PC-3 (cell line): ENCODE measurements around the gene TNIP1. TPM values are rescaled to one million over a fixed set of nuclear protein-coding genes. Genes with fewer than 3 reads are reported as not detected.

ENCODE experiments used
- ATAC-seq: fragments of 200-7000 bp; cut with Tn5 transposase; 2 replicates; pipeline ENCODE4 v1.9.1; 2020; ENCODE audit warnings: mild to moderate bottlenecking, moderate library complexity
- BruUV-seq: library from RNA; stranded (reverse); fragments of 400-500 nt; replicated peaks from 2 replicates; lab custom pipeline; 2021; lab: Mats Ljungman, UMichigan
- CTCF ChIA-PET: fragments of 300-600 bp; sonication (Branson Sonifier 250); formaldehyde crosslinking; loops from one replicate; lab custom pipeline; 2022; ENCODE audit warnings: antibody characterized with exemption; lab: Charles Lee
- POLR2A ChIA-PET: fragments of 300-600 bp; sonication (Branson Sonifier 250); formaldehyde crosslinking; loops from one replicate; lab custom pipeline; 2022; ENCODE audit warnings: antibody characterized with exemption; ENCODE audit not compliant: unreplicated experiment; lab: Charles Lee
- DNase-seq: peaks from one replicate; pipeline ENCODE4 v3.0.0-alpha.2; 2015
- H2AFZ ChIP-seq: fragments of 300-600 bp; sonication (generic); 2 replicates; pipeline ENCODE4 v1.6.0; 2016; ENCODE audit warnings: antibody characterized with exemption, low read length
- H3F3A ChIP-seq: fragments of 300-600 bp; sonication (generic); one replicate; pipeline ENCODE4 v1.6.0; 2017; ENCODE audit warnings: antibody characterized with exemption, low read length, control low read depth, mild to moderate bottlenecking; ENCODE audit not compliant: unreplicated experiment
- H3K27ac ChIP-seq: fragments of 300-600 bp; sonication (generic); 2 replicates; pipeline ENCODE4 v1.5.1; 2016; ENCODE audit warnings: mild to moderate bottlenecking, low read length
- H3K27me3 ChIP-seq: fragments of 300-600 bp; sonication (generic); 2 replicates; pipeline ENCODE4 v1.6.1; 2016; ENCODE audit warnings: low read length, mixed read lengths
- H3K36me3 ChIP-seq: fragments of 300-600 bp; sonication (generic); 2 replicates; pipeline ENCODE4 v1.6.1; 2016; ENCODE audit warnings: low read depth, mixed run types, low read length, mixed read lengths
- H3K4me1 ChIP-seq: fragments of 300-600 bp; sonication (generic); 2 replicates; pipeline ENCODE4 v1.5.1; 2016; ENCODE audit warnings: low read length; ENCODE audit not compliant: insufficient read depth
- H3K4me2 ChIP-seq: fragments of 300-600 bp; sonication (generic); 2 replicates; pipeline ENCODE4 v1.6.0; 2016; ENCODE audit warnings: low read length
- H3K4me3 ChIP-seq: fragments of 300-600 bp; sonication (generic); 2 replicates; pipeline ENCODE4 v1.5.1; 2016; ENCODE audit warnings: mild to moderate bottlenecking, low read length, mixed read lengths
- H3K79me2 ChIP-seq: fragments of 300-600 bp; sonication (generic); 2 replicates; pipeline ENCODE4 v1.6.1; 2017; ENCODE audit warnings: low read length, mixed read lengths
- H3K9ac ChIP-seq: fragments of 300-600 bp; sonication (generic); 2 replicates; pipeline ENCODE4 v1.6.0; 2016; ENCODE audit warnings: mild to moderate bottlenecking, low read length
- H3K9me2 ChIP-seq: fragments of 300-600 bp; sonication (generic); replicated peaks from 2 replicates; pipeline ENCODE4 v1.6.1; 2016; ENCODE audit warnings: mixed run types, low read length, mixed read lengths
- H3K9me3 ChIP-seq: fragments of 300-600 bp; sonication (generic); 2 replicates; pipeline ENCODE4 v1.6.1; 2016; ENCODE audit warnings: low read length, mixed read lengths
- H4K20me1 ChIP-seq: fragments of 300-600 bp; sonication (generic); 2 replicates; pipeline ENCODE4 v1.6.1; 2016; ENCODE audit warnings: low read length, mixed read lengths
- EZH2 ChIP-seq: fragments of 300-600 bp; sonication (generic); IDR thresholded peaks from one replicate; pipeline ENCODE4 v1.6.1; 2017; ENCODE audit warnings: antibody characterized with exemption, mild to moderate bottlenecking, low read length; ENCODE audit not compliant: unreplicated experiment
- EZH2phosphoT487 ChIP-seq: fragments of 300-600 bp; sonication (generic); IDR thresholded peaks from 2 replicates; pipeline ENCODE4 v1.6.1; 2018; ENCODE audit warnings: mild to moderate bottlenecking, antibody characterized with exemption, low read length, borderline replicate concordance
- intact Hi-C: fragments of 100-400 bp; cut with micrococcal nuclease; formaldehyde crosslinking; loops from 2 replicates; pipeline ENCODE4 v1.9.0; 2023
- total RNA-seq: library from RNA; depleted of rRNA; stranded (reverse); fragments of >200 nt; gene quantifications from 2 replicates; pipeline ENCODE4 v1.2.3, GENCODE V29; 2014
- TF ChIP-seq, protein P1 (sequence below): fragments of 300-600 bp; sonication (generic); conservative IDR thresholded peaks from 2 replicates; pipeline ENCODE4 v1.5.1; 2017; ENCODE audit warnings: antibody characterized with exemption, low read depth, mild to moderate bottlenecking, low read length

TNIP1 gene
- total RNA-seq, 1 experiment from 2014 or later, result 90.0 TPM

DNA sequence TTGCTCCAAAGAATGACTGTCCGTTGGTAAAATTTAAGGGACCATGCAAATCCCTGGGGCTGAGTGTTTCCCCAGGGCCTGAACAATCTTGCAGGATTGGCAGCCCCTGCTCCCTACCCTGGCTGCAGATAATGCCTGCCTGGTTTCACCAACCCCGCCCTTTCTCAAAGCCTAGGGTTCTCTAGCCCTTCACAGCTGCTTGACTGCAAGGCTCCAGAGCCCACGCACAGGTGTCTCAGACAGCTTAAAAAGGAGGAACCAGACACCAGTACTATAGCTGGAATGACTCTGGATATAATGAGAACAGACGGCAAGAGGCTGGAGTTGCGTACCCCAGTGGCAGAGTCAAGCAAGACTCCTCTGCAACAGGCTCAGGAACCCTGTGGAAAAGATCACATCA is 25.2 kb upstream of the TNIP1 start:
- Histone ChIP-seq H3K9ac (no peak overlapping the region), H3K4me2 (no peak overlapping the region), H3K27ac (no peak overlapping the region), H4K20me1 (no peaks in the 10 kb centered on the region), H3K36me3 (peaks cover 10% of the 10 kb centered on the region; the same call in 1 of the 2 replicates), H3K27me3 (no peaks in the 10 kb centered on the region), H3K9me2 (no peaks in the 10 kb centered on the region), H3K4me3 (no peak overlapping the region), H2AFZ (no peak overlapping the region), H3K9me3 (no peaks in the 10 kb centered on the region), H3K4me1 (no peaks in the 10 kb centered on the region), H3K79me2 (no peaks in the 10 kb centered on the region), H3F3A (no peaks in the 10 kb centered on the region)
- POLR2A ChIA-PET, result no interaction called here
- DNase-seq, result no peak
- TF ChIP-seq EZH2phosphoT487, result no peak
- TF ChIP-seq EZH2, result no peak
- TF ChIP-seq, protein P1, sequence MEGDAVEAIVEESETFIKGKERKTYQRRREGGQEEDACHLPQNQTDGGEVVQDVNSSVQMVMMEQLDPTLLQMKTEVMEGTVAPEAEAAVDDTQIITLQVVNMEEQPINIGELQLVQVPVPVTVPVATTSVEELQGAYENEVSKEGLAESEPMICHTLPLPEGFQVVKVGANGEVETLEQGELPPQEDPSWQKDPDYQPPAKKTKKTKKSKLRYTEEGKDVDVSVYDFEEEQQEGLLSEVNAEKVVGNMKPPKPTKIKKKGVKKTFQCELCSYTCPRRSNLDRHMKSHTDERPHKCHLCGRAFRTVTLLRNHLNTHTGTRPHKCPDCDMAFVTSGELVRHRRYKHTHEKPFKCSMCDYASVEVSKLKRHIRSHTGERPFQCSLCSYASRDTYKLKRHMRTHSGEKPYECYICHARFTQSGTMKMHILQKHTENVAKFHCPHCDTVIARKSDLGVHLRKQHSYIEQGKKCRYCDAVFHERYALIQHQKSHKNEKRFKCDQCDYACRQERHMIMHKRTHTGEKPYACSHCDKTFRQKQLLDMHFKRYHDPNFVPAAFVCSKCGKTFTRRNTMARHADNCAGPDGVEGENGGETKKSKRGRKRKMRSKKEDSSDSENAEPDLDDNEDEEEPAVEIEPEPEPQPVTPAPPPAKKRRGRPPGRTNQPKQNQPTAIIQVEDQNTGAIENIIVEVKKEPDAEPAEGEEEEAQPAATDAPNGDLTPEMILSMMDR, result no peak
- intact Hi-C loops, result no loop called here
- no peak for ATAC-seq
- CTCF ChIA-PET, result no interaction called here
- no TSS peak for BruUV-seq

DNA sequence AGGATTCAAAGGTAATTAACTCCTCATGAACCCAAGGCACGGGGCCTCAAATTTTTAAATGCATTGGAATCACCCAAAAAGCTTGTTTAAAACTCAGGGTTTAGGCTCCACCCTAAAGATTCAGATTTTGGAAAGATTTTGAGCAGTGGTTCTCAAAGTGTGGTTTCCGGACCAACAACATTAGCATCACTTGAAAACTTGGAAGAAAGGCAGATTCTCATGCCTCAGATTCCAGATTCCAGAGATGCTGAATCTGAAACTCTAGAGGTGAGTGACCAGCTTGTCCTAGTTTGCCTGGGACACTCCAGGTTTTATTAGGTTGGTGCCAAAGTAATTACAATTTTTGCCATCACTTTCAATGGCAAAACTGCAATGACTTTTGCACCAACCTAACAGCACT is 24.7 kb upstream of the TNIP1 start:
- Histone ChIP-seq H3K79me2 (no peaks in the 10 kb centered on the region), H3K4me1 (no peaks in the 10 kb centered on the region), H3K36me3 (peaks cover 10% of the 10 kb centered on the region; the same call in 1 of the 2 replicates), H2AFZ (no peak overlapping the region), H3F3A (no peaks in the 10 kb centered on the region), H3K9ac (no peak overlapping the region), H3K9me2 (no peaks in the 10 kb centered on the region), H4K20me1 (no peaks in the 10 kb centered on the region), H3K27ac (no peak overlapping the region), H3K4me3 (no peak overlapping the region), H3K9me3 (no peaks in the 10 kb centered on the region), H3K27me3 (no peaks in the 10 kb centered on the region), H3K4me2 (no peak overlapping the region)
- ChIA-PET CTCF (no interaction called here), POLR2A (no interaction called here)
- intact Hi-C loops, result no loop called here
- DNase-seq (no peak), ATAC-seq (no peak)
- TF ChIP-seq, protein P1, result no peak
- no peak for TF ChIP-seq EZH2phosphoT487
- no peak for TF ChIP-seq EZH2
- no TSS peak for BruUV-seq

DNA sequence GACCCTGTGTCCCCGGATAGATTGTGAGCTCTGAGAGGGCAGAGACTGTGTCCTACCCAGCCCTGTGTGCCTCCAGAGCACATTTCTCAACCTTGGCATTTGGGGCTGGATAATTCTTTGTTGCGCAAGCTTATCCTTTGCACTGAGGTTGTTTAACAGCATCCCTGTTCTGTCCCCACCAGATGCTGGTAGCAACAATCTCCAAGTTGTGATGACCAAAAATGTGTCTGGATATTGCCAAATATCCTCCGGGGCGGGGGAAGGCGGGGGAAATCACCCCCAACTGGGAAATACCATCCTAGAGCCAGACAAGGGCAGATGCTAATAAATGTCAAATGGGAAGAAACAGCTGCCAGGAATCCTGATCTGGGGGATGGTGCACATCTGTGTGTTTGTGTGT is 24.0 kb upstream of the TNIP1 start:
- no peaks in the 10 kb centered on the region for H3K79me2 ChIP-seq
- CTCF ChIA-PET, result no interaction called here
- H3K4me3 ChIP-seq, result no peak overlapping the region
- DNase-seq (no peak), ATAC-seq (no peak)
- no peak overlapping the region for H3K9ac ChIP-seq
- TF ChIP-seq, protein P1, result no peak
- TF ChIP-seq EZH2 (no peak), EZH2phosphoT487 (no peak)
- H3K4me1 ChIP-seq, result no peaks in the 10 kb centered on the region
- H3K36me3 ChIP-seq, result peaks cover 10% of the 10 kb centered on the region; the same call in 1 of the 2 replicates
- intact Hi-C loops, result no loop called here
- no peaks in the 10 kb centered on the region for H4K20me1 ChIP-seq
- POLR2A ChIA-PET, result no interaction called here
- H3K9me3 ChIP-seq, result no peaks in the 10 kb centered on the region
- no peak overlapping the region for H3K4me2 ChIP-seq
- no peak overlapping the region for H2AFZ ChIP-seq
- H3K27me3 ChIP-seq, result no peaks in the 10 kb centered on the region
- no TSS peak for BruUV-seq
- no peaks in the 10 kb centered on the region for H3F3A ChIP-seq
- H3K27ac ChIP-seq, result no peak overlapping the region
- no peaks in the 10 kb centered on the region for H3K9me2 ChIP-seq
